ENCODE results near the gene TBX19. TPM values are rescaled to one million over a fixed set of nuclear protein-coding genes. Genes with fewer than 3 reads are reported as not detected.

The TBX19 gene
- total and polyA plus RNA-seq, 10 of the 15 experiments (the other 5 are each of a cell fraction or from before 2014, with no cell fraction given), result 0.13 to 6.9 (median 1.2) TPM

DNA sequence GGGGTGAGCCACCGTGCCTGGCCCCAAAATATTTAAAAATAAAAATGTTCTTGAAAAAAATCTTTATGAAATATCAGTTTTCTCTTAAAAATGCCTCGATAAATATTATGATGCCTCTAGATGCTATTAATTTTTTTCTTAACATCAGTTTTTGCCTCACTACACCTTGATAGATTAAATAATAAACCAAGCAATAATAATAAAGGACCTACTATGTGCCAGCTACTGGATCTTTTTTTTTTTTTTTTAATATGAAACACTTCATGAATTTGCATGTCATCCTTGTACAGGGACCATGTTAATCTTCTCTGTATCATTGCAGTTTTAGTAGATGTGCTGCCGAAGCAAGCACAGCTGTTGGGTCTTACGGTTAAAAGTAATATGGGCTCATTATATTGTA is 17.5 kb upstream of the TBX19 start (continued):
- TF ChIP-seq, protein P1, sequence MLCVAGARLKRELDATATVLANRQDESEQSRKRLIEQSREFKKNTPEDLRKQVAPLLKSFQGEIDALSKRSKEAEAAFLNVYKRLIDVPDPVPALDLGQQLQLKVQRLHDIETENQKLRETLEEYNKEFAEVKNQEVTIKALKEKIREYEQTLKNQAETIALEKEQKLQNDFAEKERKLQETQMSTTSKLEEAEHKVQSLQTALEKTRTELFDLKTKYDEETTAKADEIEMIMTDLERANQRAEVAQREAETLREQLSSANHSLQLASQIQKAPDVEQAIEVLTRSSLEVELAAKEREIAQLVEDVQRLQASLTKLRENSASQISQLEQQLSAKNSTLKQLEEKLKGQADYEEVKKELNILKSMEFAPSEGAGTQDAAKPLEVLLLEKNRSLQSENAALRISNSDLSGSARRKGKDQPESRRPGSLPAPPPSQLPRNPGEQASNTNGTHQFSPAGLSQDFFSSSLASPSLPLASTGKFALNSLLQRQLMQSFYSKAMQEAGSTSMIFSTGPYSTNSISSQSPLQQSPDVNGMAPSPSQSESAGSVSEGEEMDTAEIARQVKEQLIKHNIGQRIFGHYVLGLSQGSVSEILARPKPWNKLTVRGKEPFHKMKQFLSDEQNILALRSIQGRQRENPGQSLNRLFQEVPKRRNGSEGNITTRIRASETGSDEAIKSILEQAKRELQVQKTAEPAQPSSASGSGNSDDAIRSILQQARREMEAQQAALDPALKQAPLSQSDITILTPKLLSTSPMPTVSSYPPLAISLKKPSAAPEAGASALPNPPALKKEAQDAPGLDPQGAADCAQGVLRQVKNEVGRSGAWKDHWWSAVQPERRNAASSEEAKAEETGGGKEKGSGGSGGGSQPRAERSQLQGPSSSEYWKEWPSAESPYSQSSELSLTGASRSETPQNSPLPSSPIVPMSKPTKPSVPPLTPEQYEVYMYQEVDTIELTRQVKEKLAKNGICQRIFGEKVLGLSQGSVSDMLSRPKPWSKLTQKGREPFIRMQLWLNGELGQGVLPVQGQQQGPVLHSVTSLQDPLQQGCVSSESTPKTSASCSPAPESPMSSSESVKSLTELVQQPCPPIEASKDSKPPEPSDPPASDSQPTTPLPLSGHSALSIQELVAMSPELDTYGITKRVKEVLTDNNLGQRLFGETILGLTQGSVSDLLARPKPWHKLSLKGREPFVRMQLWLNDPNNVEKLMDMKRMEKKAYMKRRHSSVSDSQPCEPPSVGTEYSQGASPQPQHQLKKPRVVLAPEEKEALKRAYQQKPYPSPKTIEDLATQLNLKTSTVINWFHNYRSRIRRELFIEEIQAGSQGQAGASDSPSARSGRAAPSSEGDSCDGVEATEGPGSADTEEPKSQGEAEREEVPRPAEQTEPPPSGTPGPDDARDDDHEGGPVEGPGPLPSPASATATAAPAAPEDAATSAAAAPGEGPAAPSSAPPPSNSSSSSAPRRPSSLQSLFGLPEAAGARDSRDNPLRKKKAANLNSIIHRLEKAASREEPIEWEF (IDR thresholded peaks at IDR 0.05; ENCODE audit: insufficient replicate concordance, low read depth, low read length), result no peak
- no peak for TF ChIP-seq HCFC1 (IDR thresholded peaks at IDR 0.05; ENCODE audit: low read length)
- no peak for TF ChIP-seq PML (IDR thresholded peaks at IDR 0.05; ENCODE audit: low read length)
- no peak for TF ChIP-seq RAD51 (IDR thresholded peaks at IDR 0.05)

DNA sequence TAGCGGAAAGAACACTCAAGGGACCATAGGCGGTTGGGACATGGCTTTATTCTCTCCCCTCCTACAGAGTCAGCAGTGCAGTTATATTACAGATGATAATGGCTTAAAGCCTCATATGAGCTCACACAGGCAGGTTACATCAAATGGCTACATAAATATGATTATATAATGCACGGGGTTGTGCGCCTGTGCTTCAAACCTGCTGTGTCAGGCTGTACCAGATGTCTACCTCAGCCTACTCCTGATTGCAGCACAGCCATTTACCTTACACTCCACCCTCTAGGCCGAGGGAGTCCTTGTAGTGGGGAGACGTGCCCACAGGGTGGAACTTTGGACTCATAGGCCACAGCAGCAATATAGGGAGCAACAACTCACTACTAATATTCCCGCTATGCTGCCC is 16.4 kb upstream of the TBX19 start:
- no peak overlapping the region for H3K4me2 ChIP-seq (ENCODE audit: control insufficient read depth, insufficient read depth)
- POLR2A ChIA-PET, result interaction anchor here (1.6 kb wide), 1 partner anchor 10 kb away, joined by 4 read pairs; no protein-coding TSS in a partner anchor
- CTCF ChIA-PET, result interaction anchor here (1.5 kb wide), 1 partner anchor 29 kb away, joined by 7 read pairs; no protein-coding TSS in a partner anchor
- TF ChIP-seq HDGF (IDR thresholded peaks at IDR 0.05) (no peak), YBX1 (IDR thresholded peaks at IDR 0.05) (no peak), ZZZ3 (IDR thresholded peaks at IDR 0.05; ENCODE audit: control insufficient read depth, insufficient read length, low read depth) (no peak), POLR2A (IDR thresholded peaks at IDR 0.05; ENCODE audit: low read depth, low read length) (no peak), NBN (IDR thresholded peaks at IDR 0.05) (no peak), ZNF384 (IDR thresholded peaks at IDR 0.05; ENCODE audit: borderline replicate concordance, low read depth, low read length) (no peak), NFYA (IDR thresholded peaks at IDR 0.05; ENCODE audit: borderline replicate concordance, low read depth, low read length) (no peak), ZNF274 (IDR thresholded peaks at IDR 0.05; ENCODE audit: insufficient read depth, insufficient read length) (no peak), SUZ12 (IDR thresholded peaks at IDR 0.05; ENCODE audit: unreplicated experiment) (no peak), SMARCA5 (IDR thresholded peaks at IDR 0.05) (no peak), RFX5 (IDR thresholded peaks at IDR 0.05; ENCODE audit: low read depth, low read length) (no peak), WRNIP1 (IDR thresholded peaks at IDR 0.05; ENCODE audit: borderline replicate concordance, low read depth, low read length) (no peak), EGR1 (IDR thresholded peaks at IDR 0.05; ENCODE audit: borderline replicate concordance in 1 of 2, low read depth in 2 of 2, low read length in 2 of 2) (no peak)
- TF ChIP-seq, protein P2, sequence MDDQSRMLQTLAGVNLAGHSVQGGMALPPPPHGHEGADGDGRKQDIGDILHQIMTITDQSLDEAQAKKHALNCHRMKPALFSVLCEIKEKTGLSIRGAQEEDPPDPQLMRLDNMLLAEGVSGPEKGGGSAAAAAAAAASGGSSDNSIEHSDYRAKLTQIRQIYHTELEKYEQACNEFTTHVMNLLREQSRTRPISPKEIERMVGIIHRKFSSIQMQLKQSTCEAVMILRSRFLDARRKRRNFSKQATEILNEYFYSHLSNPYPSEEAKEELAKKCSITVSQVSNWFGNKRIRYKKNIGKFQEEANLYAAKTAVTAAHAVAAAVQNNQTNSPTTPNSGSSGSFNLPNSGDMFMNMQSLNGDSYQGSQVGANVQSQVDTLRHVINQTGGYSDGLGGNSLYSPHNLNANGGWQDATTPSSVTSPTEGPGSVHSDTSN (IDR thresholded peaks at IDR 0.05; ENCODE audit: insufficient replicate concordance, low read depth, low read length), result no peak

More for the DNA sequence above, 16.4 kb upstream of the TBX19 start:
- Histone ChIP-seq H3K27me3 (replicated peaks in 1 of 2; ENCODE audit: control insufficient read depth in 2 of 2, insufficient read depth in 2 of 2, low read length in 1 of 2) (no peaks in the 10 kb centered on the region), H3K9me3 (replicated peaks; ENCODE audit: control insufficient read depth, insufficient read depth, low read length) (no peaks in the 10 kb centered on the region; the same call in 2 of the 3 replicates), H3K4me3 (no peak overlapping the region), H3K36me3 (ENCODE audit: control insufficient read depth in 2 of 2, insufficient read depth in 2 of 2, low read length in 1 of 2) (peaks cover 0 to 2% of the 10 kb centered on the region in 2 experiments; a peak in 2 of 4 replicates), H3K9ac (ENCODE audit: control insufficient read depth, insufficient read depth, low read length) (no peak overlapping the region), H3K27ac (ENCODE audit: control insufficient read depth, insufficient read depth) (no peak overlapping the region), H4K20me1 (ENCODE audit: control insufficient read depth, insufficient read depth) (no peaks in the 10 kb centered on the region), H2AFZ (ENCODE audit: control insufficient read depth, low read depth, low read length) (no peak overlapping the region), H3K79me2 (ENCODE audit: control insufficient read depth, insufficient read depth, low read length) (no peaks in the 10 kb centered on the region), H3K4me1 (ENCODE audit: control insufficient read depth, insufficient read depth, low read length) (no peaks in the 10 kb centered on the region)
- intact Hi-C loops (cut with micrococcal nuclease; ENCODE audit: unreplicated experiment), result no loop called here
- over 99% methylated on average over 7 of the region's 7 CpGs for WGBS (ENCODE audit: insufficient coverage, insufficient replicate concordance, low lambda C conversion rate, missing lambda C conversion rate)
- RAD21 ChIA-PET (ENCODE audit: unreplicated experiment), result interaction anchor here (0.6 kb wide), 1 partner anchor 170 kb away, joined by 6 read pairs; no protein-coding TSS in a partner anchor
- DNase-seq (ENCODE audit: low read depth, low spot score), result no peak
- no peak for FAIRE-seq
- no peak for ATAC-seq
- SMC1A ChIA-PET (ENCODE audit: uncharacterized antibody, unreplicated experiment), result interaction anchor here (1.3 kb wide), 1 partner anchor 20 kb away, joined by 4 read pairs; no protein-coding TSS in a partner anchor
- in situ Hi-C loops (cut with MboI), result no loop called here
- no TSS peak for BruUV-seq (replicated peaks)
